NCI-H82 (cell line): ENCODE data around the gene MRPS18B.

Source experiments
- DNase-seq: peaks from one replicate; lab custom pipeline; 2025; lab: John Stamatoyannopoulos, UW

The MRPS18B gene

GRCh38 chr6:30603961-30604360 lies 13.7 kb upstream of the MRPS18B start:
- DNase-seq: no peak

GRCh38 chr6:30610065-30610464 lies 7.6 kb upstream of the MRPS18B start:
- DNase-seq: no peak

DNA sequence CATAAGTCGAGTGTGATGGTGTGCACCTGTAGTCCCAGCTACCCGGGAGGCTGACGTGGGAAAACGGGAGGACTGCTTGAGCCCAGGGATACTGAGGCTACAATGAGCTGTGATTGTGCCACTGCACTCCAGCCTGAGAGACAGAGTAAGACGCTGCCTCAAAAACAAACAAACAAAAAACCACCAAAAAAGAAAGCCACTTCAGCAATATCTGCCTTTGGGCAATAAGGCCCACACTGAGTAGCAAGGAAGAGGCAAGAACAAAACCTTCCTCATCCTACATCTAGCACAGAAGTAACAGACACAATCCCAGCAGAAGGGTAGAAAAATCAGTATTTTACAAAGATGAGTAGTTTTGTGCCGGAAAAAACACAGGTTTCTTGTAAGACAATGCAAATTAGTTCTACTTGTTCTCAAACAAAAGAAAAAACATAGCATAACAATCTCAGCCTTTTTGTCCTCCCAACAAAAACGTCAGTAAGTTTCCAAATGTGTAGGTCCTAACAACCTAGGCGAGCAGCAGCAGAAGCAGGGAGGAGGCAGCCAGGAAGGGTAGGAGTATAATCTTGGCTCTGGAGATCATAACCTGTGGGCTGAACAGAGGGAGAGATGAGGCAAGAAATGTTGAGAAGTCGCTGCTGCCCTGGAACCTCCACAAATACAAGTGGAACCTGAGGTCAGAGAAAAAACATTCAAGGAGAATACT lies 6.3 kb upstream of the MRPS18B start:
- no peak for DNase-seq

- DNase-seq: no peak
Measured at GRCh38 chr6:30611856-30612194, 5.8 kb upstream of the MRPS18B start.

DNA sequence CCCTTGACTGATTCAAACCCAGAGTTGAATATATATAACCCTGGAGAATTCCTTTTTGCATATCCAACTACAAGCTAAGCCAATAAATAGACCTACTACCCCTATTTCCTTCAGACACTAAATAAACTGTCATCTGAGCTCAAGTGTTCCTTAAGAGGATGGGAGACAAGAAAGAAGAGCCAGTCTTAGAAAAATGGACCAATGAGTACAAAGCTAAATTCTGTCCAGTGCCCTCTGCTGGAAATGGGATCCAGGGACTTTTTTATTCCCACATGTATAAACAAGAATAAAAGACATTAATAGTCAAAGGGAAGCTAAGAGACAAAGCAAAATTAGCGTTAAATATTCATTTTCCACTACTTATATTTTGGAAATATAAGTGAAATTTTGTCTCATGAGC lies 5.4 kb upstream of the MRPS18B start:
- peak; percentile 44 for DNase-seq

- DNase-seq: peak; percentile 33
Measured at GRCh38 chr6:30612687-30613248, 4.9 kb upstream of the MRPS18B start.

DNA sequence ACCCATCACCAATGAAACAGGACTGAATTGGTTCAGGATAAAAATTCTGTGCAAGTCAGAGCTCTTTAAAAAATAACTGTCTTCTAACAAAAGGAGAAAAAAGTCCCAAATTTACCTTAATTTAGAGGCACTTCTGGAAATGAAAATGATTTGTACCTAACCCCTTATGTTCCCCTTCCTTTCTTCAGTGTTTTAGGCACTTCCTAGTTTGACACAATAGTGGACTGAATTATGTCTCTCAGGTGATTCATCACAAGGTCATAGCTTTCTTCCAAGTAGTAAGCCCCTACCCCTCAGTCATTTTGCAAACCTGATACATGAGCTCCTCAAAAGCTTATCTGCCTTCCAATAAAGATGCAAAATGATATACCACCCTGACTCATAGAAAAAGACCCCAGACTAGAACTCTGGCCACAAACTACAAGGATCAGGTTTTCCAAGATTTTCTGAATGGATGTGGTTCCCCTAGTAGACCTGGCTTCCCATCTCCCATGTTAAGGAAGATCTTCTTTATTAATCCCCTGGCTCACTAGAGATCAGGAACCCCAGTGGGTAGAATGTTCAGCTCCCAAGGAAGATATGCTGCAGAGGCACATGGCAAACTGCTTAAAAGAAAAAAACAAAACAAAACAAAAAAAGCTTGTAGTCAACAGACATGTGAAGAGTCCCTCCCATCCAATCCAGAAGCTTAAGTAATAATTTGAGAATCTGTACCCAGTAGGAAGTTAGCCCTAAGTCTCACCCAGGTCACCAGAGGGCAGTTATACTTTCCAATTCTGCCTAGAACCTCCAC lies 4.2 kb upstream of the MRPS18B start:
- DNase-seq: no peak

DNA sequence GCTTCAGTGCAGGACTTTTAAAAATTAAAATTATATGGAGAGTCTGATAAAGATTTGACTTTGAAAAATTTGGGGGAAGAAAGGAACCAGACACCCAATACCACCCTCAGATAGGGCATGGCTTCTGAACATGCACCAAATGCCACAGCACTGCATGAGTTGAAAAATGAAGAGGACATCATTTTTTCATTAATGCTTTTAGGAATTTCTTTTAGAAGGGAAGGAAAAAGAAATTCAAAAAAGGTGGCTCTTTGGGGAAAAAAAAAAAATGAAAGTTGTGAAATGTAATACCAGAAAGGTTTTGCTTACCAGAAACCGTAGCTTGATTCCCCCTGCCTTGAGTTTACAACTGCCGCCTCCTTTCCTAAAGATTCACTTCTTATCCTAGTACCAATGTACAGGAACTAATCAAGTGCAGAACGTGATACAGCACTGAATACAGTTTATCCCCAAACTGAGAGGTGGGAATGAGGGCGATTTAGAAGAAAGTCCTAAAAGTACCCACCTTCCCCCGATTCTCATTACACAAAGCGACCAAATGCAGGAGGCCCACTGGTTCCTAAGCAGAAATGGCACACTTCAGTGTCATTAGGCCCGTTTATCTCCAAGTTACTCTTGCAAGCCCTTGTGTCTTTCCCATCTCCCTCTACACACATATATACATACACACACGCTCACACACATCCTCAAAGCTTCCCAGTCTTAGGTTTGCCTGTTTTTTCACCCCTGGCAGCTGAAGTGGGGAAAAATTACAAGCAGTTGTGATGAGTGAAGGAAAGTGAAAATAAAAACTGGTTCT lies 3.4 kb upstream of the MRPS18B start:
- no peak for DNase-seq

GRCh38 chr6:30614843-30615218 lies 2.8 kb upstream of the MRPS18B start:
- DNase-seq: peak; percentile 99

DNA sequence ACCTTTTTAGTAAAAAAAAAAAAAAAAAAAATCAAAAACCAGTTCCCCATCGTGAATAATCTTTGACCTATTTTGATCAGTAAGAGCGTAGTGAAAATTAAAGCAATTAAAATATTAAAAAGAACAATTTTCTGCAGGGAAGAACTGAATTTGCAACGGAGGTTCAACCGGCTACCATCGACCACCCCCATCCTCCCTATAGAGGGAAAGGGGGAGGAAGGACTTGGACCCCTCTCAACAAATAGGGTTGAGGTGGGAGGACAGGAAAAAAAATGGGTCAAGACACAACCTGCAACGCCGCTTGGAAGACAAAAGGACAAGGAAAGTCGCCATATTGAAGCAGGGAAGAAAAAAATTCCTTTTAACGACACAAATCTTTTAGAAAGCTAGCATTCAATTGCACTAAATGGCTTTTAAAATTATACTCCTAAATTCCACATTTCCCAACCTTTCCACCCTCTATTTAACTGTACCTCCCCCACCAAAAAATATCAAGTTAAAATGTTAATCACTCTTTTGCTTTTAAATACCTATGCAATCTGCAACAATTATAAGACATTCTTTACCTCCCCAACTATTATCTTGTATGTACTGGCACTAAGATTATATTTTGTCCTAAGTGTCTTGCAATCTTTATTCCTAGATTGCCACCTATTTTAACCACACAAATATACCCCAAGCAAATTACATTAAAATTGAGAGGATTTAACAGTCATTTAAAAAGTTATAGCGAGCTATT lies 2.3 kb upstream of the MRPS18B start:
- DNase-seq: peak; percentile 88

DNA sequence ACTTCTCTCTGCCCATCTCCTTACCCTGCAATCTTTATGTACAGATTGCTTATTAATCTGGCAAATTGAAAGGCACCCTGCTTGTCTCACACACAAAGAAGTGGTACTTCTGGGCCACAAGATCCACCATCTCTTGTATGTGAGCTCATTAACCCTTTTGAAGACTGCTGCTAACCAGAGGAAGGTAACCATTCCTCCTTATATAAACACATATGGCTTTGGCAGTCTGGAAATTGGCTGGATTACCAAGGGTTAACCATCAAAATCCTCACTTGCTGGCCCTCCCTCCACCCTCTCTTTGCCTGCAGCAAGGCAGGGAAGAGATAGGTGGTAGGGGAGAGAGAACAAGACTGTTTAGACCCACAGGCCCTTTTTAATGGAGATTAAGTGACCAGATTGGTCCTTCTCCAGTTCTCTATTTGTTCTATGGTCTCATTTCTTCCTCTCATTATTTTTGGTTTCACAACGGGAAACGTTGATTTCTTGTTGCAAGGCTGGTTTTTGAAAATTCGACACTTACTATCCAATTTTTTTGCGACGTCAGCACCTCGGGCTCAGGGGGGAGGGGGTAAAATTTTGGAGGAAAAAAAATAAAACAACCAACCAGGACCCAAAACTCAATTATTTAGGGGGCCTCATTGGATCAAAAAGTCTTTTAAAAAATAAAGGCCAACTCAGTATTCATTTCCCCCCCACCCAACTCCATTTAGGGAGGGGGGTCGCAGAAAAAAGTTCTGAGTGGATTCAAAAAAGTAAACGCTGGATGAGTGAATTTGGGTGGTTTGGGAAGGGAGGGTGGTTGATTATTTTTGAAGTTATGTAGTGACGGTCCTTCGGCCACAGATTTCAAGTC lies 1.5 kb upstream of the MRPS18B start:
- peak; percentile 79 for DNase-seq

DNA sequence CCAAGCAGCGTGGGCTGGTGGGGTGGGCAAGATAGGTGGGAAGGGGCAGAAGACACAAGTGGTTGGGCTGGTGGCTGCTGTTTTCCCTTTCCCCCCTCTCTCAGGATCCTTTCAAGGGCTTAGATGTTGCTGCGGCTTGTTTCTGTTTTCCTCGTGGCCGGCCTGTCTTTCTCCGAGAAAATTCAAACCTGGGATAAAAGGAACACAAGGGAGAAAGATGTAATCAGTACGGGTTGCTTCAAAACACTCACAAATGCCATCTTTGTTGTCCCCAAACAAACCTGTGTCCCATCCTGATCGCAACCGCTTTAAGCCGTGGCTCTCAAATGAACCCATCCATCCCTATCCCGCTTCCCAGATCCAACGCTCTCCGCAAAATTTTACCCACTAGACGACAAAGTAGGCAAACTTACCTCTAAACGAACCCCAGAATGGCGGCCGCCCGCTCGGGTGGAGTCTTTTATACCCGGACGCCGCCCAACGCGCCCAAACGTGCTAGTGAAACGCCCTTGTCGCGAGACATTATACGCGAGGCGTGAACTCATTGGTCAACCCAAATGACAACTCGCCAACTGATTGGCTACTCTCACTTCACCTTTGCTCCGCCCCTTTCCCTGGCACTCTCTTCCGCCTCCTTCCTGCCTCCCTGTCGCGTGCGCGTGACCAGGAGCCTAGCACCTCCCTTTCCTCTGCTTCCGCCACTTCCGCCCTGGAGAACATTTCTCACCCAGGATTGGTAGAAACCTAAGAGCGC lies 652 bp upstream of the MRPS18B start, which contains the start of gene PPP1R10:
TSS of gene PPP1R10 (minus strand) at position 433 of the 754 bp plus-strand sequence. CDS start 7,299 bp downstream, outside the sequence.
- DNase-seq: peak; percentile 100

DNA sequence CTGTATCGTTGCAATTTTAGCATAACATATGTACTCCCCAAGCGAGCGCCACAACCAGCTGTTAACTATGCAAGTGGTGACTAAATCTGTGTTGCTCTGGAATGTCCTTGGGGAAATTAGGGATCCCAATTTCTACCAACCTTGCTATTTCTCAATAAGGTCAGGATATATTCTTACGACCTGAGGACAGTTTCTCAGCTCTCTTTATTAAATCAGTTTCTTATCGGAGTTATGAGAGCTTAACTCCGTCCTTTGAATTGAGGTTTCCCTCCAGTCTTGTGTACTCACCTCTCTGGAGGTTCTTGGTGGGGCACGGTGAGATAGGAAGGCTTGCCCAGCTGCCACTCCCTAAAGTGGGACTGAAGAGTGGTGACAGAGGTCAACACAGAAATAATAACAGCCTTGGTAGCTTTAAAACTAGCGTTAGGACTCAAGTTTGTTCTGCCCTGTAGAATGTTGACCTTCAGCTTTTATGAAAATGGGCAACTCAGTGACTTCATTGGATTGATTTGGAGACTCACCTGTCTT lies 694 bp downstream of the MRPS18B start:
- DNase-seq: peak; percentile 63

DNA sequence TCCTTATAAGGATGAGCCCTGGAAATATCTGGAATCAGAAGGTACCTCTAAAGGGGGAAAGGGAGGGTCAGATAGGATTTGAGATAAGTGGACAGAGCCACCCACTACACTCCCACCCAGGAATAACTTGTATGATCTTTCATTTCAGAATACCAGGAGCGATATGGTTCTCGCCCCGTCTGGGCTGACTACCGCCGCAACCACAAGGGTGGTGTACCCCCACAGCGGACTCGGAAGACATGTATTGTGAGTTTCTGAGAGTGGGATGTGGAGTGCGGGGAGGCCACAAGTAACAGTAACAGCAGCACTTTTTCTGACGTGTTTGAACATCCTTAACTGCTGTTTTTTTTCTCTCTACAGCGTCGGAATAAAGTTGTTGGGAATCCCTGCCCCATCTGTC lies 1.9 kb downstream of the MRPS18B start:
- no peak for DNase-seq

DNA sequence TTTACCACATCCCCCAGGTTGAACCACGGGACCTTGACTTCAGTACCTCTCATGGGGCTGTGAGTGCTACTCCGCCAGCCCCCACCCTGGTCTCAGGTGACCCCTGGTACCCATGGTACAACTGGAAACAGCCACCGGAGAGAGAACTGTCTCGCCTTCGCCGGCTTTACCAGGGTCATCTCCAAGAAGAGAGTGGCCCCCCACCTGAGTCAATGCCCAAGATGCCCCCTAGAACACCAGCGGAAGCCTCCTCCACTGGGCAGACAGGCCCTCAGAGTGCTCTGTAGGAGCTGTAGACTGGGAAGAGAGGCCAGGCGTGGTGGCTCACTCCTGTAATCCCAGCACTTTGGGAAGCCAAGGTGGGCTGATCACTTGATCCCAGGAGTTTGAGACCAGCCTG lies 7.9 kb downstream of the MRPS18B start:
- DNase-seq: no peak

DNA sequence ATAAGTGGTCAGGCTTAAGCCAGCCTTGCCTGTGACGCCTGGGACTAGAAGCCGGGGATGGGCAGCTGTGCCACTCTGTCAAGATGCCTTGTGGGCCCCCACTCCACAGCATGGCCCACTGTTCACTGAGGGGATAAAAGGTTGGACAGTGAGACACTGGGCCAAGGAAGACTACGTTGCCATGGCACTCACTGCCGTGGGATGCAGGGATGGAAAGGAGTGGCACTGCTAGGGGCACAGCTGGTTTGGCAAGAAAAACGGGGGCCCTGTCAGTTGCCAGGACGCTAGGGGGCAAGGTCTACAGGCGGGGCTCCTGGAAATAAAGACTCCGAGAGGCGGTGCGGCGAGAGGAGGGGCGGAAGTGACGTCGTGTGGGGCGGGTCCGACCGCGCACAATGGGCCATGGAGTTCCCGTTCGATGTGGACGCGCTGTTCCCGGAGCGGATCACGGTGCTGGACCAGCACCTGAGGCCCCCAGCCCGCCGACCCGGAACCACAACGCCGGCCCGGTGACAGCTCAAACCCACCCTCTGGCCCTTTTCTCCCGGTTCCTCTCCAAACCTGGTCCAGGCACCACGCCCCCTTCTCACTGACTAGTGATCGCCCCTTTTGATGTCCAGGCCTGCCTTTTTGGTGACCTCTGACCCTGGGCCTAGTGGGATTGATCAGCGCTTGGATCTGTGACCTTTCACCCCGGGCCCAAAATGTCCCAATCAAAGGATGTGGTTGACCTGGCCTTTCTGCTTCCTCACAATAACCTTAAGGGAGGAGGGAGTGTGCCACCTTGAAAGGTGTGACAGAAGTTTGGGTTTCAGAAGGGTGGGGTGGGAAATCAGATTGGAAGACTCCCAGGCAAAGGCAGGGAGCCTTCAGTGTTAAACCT lies 9.1 kb downstream of the MRPS18B start, which contains the start of gene ATAT1:
TSS of gene ATAT1 (plus strand) at position 391 of the 883 bp plus-strand sequence.
- DNase-seq: peak; percentile 90

- peak; percentile 66 for DNase-seq
Measured at GRCh38 chr6:30635834-30636233, 18.2 kb downstream of the MRPS18B start.

DNA sequence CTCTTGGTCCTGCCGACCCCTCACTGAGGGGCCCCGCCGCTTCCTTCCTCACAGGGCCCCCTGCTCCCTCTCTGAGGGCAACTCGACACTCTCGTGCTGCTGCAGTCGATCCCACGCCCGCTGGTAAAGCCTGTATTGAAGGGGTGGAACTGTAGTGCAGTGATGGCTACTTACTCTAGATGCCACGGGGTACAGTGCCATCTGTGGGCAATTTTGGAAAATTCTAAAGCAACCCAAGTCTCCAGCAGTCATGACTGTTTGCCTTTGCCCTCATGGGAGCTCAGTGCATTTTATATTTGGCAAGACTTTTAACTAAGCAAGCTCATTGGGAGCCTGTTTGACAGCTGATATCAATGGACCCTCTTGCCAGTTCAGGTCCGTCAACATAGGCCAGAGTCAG lies 22.8 kb downstream of the MRPS18B start:
- no peak for DNase-seq

DNA sequence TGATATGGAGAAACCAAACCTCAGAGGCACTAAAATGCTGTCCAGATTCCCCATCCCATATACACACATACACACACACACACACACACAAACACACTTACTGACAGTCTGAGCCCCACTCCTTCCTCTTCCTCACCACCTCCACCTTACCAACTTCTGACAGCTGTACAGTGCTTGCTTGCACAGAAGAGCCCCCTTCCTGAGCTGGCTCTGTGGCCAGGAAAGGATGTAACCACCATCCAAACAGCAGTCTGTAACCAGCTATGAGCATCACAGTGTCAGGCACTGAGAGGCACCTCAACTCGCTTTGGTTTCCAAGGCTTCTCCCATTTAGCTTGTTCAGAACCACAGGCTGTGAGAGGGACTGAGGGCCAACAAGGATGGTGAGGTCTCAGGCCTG lies 23.4 kb downstream of the MRPS18B start:
- no peak for DNase-seq
